CMK (cell line): ENCODE results near the gene CDKN2C.
"Not testable (repeated sequence)": the region's sequence is repeated elsewhere in the genome, so short reads cannot be mapped to it uniquely, and the experiment has no call there.

Source experiments
- DNase-seq: peaks from one replicate; pipeline ENCODE4 v3.0.0-alpha.2; 2010; ENCODE audit warnings: low read depth

The CDKN2C gene

GRCh38 chr1:50979937-50980336 lies 9.9 kb downstream of the CDKN2C start:
- no peak for DNase-seq

GRCh38 chr1:50980505-50980904 lies 10.5 kb downstream of the CDKN2C start:
- DNase-seq: no peak

GRCh38 chr1:50981741-50982140 lies 11.7 kb downstream of the CDKN2C start:
- DNase-seq: no peak

GRCh38 chr1:50982611-50983010 lies 12.6 kb downstream of the CDKN2C start:
- no peak for DNase-seq

GRCh38 chr1:50983219-50983802 lies 13.3 kb downstream of the CDKN2C start:
- no peak for DNase-seq

- DNase-seq: no peak
Measured at GRCh38 chr1:50985094-50985493, 15.0 kb downstream of the CDKN2C start.

- no peak for DNase-seq
Measured at GRCh38 chr1:50986653-50987052, 16.6 kb downstream of the CDKN2C start.

GRCh38 chr1:50989694-50990093 lies 19.6 kb downstream of the CDKN2C start:
- DNase-seq: no peak

GRCh38 chr1:50992532-50993318 lies 22.7 kb downstream of the CDKN2C start:
- no peak for DNase-seq

- DNase-seq: no peak
Measured at GRCh38 chr1:50993645-50994044, 23.6 kb downstream of the CDKN2C start.

GRCh38 chr1:50994997-50995396 lies 25.0 kb downstream of the CDKN2C start:
- DNase-seq: no peak

- no peak for DNase-seq
Measured at GRCh38 chr1:50995651-50996050, 25.6 kb downstream of the CDKN2C start.

GRCh38 chr1:50996083-50996482 lies 26.0 kb downstream of the CDKN2C start:
- DNase-seq: no peak

- DNase-seq: not testable (repeated sequence)
Measured at GRCh38 chr1:50999375-50999774, 29.3 kb downstream of the CDKN2C start.

- DNase-seq: no peak
Measured at GRCh38 chr1:51000160-51000559, 30.1 kb downstream of the CDKN2C start.

- no peak for DNase-seq
Measured at GRCh38 chr1:51000651-51001050, 30.6 kb downstream of the CDKN2C start.

- no peak for DNase-seq
Measured at GRCh38 chr1:51002516-51002915, 32.5 kb downstream of the CDKN2C start.

GRCh38 chr1:51005549-51005948 lies 35.5 kb downstream of the CDKN2C start:
- DNase-seq: not testable (repeated sequence)

GRCh38 chr1:51009381-51009780 lies 39.3 kb downstream of the CDKN2C start:
- DNase-seq: no peak

GRCh38 chr1:51014878-51015277 lies 44.8 kb downstream of the CDKN2C start:
- no peak for DNase-seq

GRCh38 chr1:51019811-51020210 lies 49.8 kb downstream of the CDKN2C start:
- DNase-seq: no peak
